NB4 (cell line): ENCODE measurements around the gene OR10G6.

Source experiments
- DNase-seq: peaks from one replicate; pipeline ENCODE4 v3.0.0; 2010; ENCODE audit warnings: low read depth
- H3K4me3 ChIP-seq: one replicate; pipeline ENCODE4 v1.5.1; 2011; ENCODE audit warnings: mild to moderate bottlenecking, low read depth, low read length, moderate library complexity
- MYC ChIP-seq: IDR thresholded peaks from 2 replicates; pipeline ENCODE4 v1.6.1; 2011; ENCODE audit warnings: low read depth, low read length
- POLR2A ChIP-seq: IDR thresholded peaks from 2 replicates; pipeline ENCODE4 v1.6.1; 2011; ENCODE audit warnings: mild to moderate bottlenecking; ENCODE audit not compliant: insufficient read length; ENCODE audit errors: extremely low read depth
- TF ChIP-seq, protein P1 (sequence below): IDR thresholded peaks from 2 replicates; pipeline ENCODE4 v1.6.1; 2011; ENCODE audit warnings: low read depth, low read length
- TF ChIP-seq, protein P2 (sequence below): IDR thresholded peaks from one replicate; pipeline ENCODE4 v1.5.1; 2012; ENCODE audit warnings: low read depth, low read length

The OR10G6 gene

DNA sequence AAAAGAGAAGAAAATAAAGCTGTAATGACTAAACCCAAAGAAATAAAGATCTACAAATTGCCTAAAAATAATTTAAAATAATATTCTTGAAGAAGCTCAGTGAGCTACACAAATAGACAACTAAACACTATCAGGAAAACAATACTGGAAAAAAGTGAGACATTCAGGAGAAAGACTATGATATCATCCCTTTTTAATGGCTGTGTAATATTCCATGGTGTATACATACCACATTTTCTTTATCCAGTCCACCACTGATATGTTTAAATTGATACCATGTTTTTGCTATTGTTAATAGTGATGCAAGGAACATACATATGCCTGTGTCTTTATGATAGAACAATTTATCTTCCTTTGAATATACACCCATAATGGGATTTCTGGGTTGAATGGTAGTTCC, 38.2 kb downstream of the OR10G6 start:
- no peak overlapping the region for H3K4me3 ChIP-seq
- no peak for DNase-seq
- TF ChIP-seq, protein P1, sequence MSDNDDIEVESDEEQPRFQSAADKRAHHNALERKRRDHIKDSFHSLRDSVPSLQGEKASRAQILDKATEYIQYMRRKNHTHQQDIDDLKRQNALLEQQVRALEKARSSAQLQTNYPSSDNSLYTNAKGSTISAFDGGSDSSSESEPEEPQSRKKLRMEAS = no peak
- no peak for TF ChIP-seq MYC
- no peak for TF ChIP-seq POLR2A
- TF ChIP-seq, protein P2, sequence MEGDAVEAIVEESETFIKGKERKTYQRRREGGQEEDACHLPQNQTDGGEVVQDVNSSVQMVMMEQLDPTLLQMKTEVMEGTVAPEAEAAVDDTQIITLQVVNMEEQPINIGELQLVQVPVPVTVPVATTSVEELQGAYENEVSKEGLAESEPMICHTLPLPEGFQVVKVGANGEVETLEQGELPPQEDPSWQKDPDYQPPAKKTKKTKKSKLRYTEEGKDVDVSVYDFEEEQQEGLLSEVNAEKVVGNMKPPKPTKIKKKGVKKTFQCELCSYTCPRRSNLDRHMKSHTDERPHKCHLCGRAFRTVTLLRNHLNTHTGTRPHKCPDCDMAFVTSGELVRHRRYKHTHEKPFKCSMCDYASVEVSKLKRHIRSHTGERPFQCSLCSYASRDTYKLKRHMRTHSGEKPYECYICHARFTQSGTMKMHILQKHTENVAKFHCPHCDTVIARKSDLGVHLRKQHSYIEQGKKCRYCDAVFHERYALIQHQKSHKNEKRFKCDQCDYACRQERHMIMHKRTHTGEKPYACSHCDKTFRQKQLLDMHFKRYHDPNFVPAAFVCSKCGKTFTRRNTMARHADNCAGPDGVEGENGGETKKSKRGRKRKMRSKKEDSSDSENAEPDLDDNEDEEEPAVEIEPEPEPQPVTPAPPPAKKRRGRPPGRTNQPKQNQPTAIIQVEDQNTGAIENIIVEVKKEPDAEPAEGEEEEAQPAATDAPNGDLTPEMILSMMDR = no peak

DNA sequence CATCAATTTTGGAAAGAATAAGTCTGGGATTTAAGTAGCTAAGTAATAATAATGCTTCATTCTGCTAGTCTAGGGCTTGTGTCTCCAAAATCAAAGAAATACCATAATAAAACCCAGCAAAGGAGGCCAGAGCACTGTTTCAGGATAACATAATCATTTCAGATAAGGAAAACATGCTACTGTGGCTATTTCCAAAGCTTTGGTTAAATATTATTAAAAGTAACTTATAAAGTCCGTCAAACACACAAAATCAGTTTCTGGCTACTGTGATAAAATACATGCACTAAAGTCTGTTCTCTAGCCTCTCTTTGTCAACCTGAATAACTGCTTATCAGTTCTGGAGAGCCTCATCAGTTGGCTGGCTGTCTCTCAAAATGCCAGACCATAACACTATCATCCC, 49.8 kb downstream of the OR10G6 start:
- no peak overlapping the region for H3K4me3 ChIP-seq
- TF ChIP-seq, protein P1 = no peak
- TF ChIP-seq POLR2A (no peak), MYC (no peak)
- TF ChIP-seq, protein P2 = no peak
- no peak for DNase-seq
